ENCODE data around the gene IFT74. TPM values are rescaled to one million over a fixed set of nuclear protein-coding genes. Genes with fewer than 3 reads are reported as not detected.

IFT74 gene
- total and polyA plus RNA-seq, 10 of the 15 experiments (the other 5 are each of a cell fraction or from before 2014, with no cell fraction given) = 7.6 to 15.4 (median 12.3) TPM

GRCh38 chr9:27059412-27059811 is 103.2 kb downstream of the IFT74 start:
- ChIA-PET SMC1A (ENCODE audit: uncharacterized antibody, unreplicated experiment) (interaction anchor here (1.0 to 1.4 kb wide), 2 partner anchors 13 to 121 kb away, joined by 3 to 6 read pairs; no protein-coding TSS in a partner anchor), CTCF (no interaction called here), RAD21 (ENCODE audit: unreplicated experiment) (no interaction called here), POLR2A (no interaction called here)
- intact Hi-C loops (cut with micrococcal nuclease; ENCODE audit: unreplicated experiment) (no loop called here), in situ Hi-C loops (cut with MboI) (no loop called here)
- no peak overlapping the region for H2AFZ ChIP-seq (ENCODE audit: control insufficient read depth, low read depth, low read length)
- H3K9ac ChIP-seq (ENCODE audit: control insufficient read depth, insufficient read depth, low read length) = no peak overlapping the region
- no peak overlapping the region for H3K4me3 ChIP-seq
- ATAC-seq = no peak
- no peak for FAIRE-seq
- H3K4me1 ChIP-seq (ENCODE audit: control insufficient read depth, insufficient read depth, low read length) = no peaks in the 10 kb centered on the region
- no peak overlapping the region for H3K27ac ChIP-seq (ENCODE audit: control insufficient read depth, insufficient read depth)
- no peak overlapping the region for H3K4me2 ChIP-seq (ENCODE audit: control insufficient read depth, insufficient read depth)
- no peaks in the 10 kb centered on the region for H4K20me1 ChIP-seq (ENCODE audit: control insufficient read depth, insufficient read depth)
- no peak for DNase-seq (ENCODE audit: low read depth, low spot score)
- H3K27me3 ChIP-seq (replicated peaks in 1 of 2; ENCODE audit: control insufficient read depth in 2 of 2, insufficient read depth in 2 of 2, low read length in 1 of 2) = no peaks in the 10 kb centered on the region
- no TSS peak for BruUV-seq (replicated peaks)
- H3K36me3 ChIP-seq (ENCODE audit: control insufficient read depth in 2 of 2, insufficient read depth in 2 of 2, low read length in 1 of 2) = peaks cover 0 to 2% of the 10 kb centered on the region in 2 experiments; a peak in 1 of 4 replicates
- no peaks in the 10 kb centered on the region for H3K79me2 ChIP-seq (ENCODE audit: control insufficient read depth, insufficient read depth, low read length)
- TF ChIP-seq TBL1XR1 (IDR thresholded peaks at IDR 0.05; ENCODE audit: low read depth, low read length) = no peak
- no peak for TF ChIP-seq KAT2A (conservative IDR thresholded peaks at IDR 0.05; ENCODE audit: control insufficient read depth, low read depth, low read length)
- no peak for TF ChIP-seq GABPA (IDR thresholded peaks at IDR 0.05; ENCODE audit: low read depth)
- TF ChIP-seq MYC (IDR thresholded peaks at IDR 0.05; ENCODE audit: insufficient read depth, insufficient read length, insufficient replicate concordance, low read length, severe bottlenecking) = no peak
- no peak for TF ChIP-seq SPI1 (IDR thresholded peaks at IDR 0.05; ENCODE audit: borderline replicate concordance, insufficient read depth, low read depth, low read length)
- TF ChIP-seq STAT1 (conservative IDR thresholded peaks at IDR 0.05) = no peak
- no peak for TF ChIP-seq SMARCA5 (IDR thresholded peaks at IDR 0.05)
- no peak for TF ChIP-seq JUND (IDR thresholded peaks at IDR 0.05; ENCODE audit: low read depth, low read length)
- no peak for TF ChIP-seq MEF2A (IDR thresholded peaks at IDR 0.05; ENCODE audit: insufficient read depth, low read depth, low read length)
- no peak for TF ChIP-seq SIN3A (IDR thresholded peaks at IDR 0.05; ENCODE audit: low read depth, low read length)
- no peak for TF ChIP-seq ZNF384 (IDR thresholded peaks at IDR 0.05; ENCODE audit: borderline replicate concordance, low read depth, low read length)
- no peak for TF ChIP-seq MTA2 (IDR thresholded peaks at IDR 0.05; ENCODE audit: low read depth)
- no peak for TF ChIP-seq CEBPB (IDR thresholded peaks at IDR 0.05; ENCODE audit: borderline replicate concordance in 1 of 2, low read depth in 2 of 2, low read length in 2 of 2)
- no peak for TF ChIP-seq DPF2 (IDR thresholded peaks at IDR 0.05)
- WGBS (ENCODE audit: insufficient coverage, insufficient replicate concordance, low lambda C conversion rate, missing lambda C conversion rate) = 96% methylated on average over 1 of the region's 1 CpG
- H3K9me3 ChIP-seq (replicated peaks; ENCODE audit: control insufficient read depth, insufficient read depth, low read length) = no peaks in the 10 kb centered on the region

Measured in GM12878 (cell line).